RWPE2 (cell line): ENCODE results near the gene AGTR1.
"Not testable (repeated sequence)": the region's sequence is repeated elsewhere in the genome, so short reads cannot be mapped to it uniquely, and the experiment has no call there.

ENCODE experiments used
- ATAC-seq: fragments of 200-7000 bp; cut with Tn5 transposase; 3 replicates; pipeline ENCODE4 v1.9.1; 2021; ENCODE audit warnings: low read depth
- DNase-seq: peaks from one replicate; pipeline ENCODE4 v3.0.0-alpha.2; 2020; ENCODE audit warnings: low spot score
- H3K27ac ChIP-seq: fragments of 450-650 bp; 2 replicates; pipeline ENCODE4 v1.5.1; 2017; ENCODE audit warnings: mild to moderate bottlenecking; ENCODE audit not compliant: poor library complexity, severe bottlenecking
- H3K27me3 ChIP-seq: fragments of 250-450 bp; sonication (Bioruptor Pico); 2 replicates; pipeline ENCODE4 v1.5.1; 2021; ENCODE audit warnings: mild to moderate bottlenecking, moderate library complexity; ENCODE audit not compliant: insufficient read depth, poor library complexity, severe bottlenecking
- H3K36me3 ChIP-seq: fragments of 250-450 bp; sonication (Bioruptor Pico); 2 replicates; pipeline ENCODE4 v1.5.1; 2020; ENCODE audit warnings: low read depth, mild to moderate bottlenecking, moderate library complexity
- H3K4me1 ChIP-seq: fragments of 250-450 bp; sonication (Bioruptor Pico); 2 replicates; pipeline ENCODE4 v1.5.1; 2021; ENCODE audit warnings: mild to moderate bottlenecking, moderate library complexity; ENCODE audit not compliant: insufficient read depth, poor library complexity, severe bottlenecking
- H3K4me3 ChIP-seq: fragments of 250-450 bp; sonication (Bioruptor Pico); 2 replicates; pipeline ENCODE4 v1.5.1; 2021; ENCODE audit warnings: mild to moderate bottlenecking, moderate library complexity; ENCODE audit not compliant: severe bottlenecking
- H3K9me3 ChIP-seq: fragments of 250-450 bp; sonication (Bioruptor Pico); 2 replicates; pipeline ENCODE4 v1.5.1; 2021; ENCODE audit warnings: mild to moderate bottlenecking, moderate library complexity; ENCODE audit not compliant: severe bottlenecking
- TF ChIP-seq, protein P1 (sequence below): fragments of 450-650 bp; IDR thresholded peaks from one replicate; pipeline ENCODE4 v1.5.1; 2017; ENCODE audit warnings: mild to moderate bottlenecking, moderate library complexity; ENCODE audit not compliant: poor library complexity, severe bottlenecking

Gene AGTR1

GRCh38 chr3:148772361-148772760, 74.7 kb downstream of the AGTR1 start:
- Histone ChIP-seq H3K27me3 (no peaks in the 10 kb centered on the region), H3K36me3 (no peaks in the 10 kb centered on the region), H3K9me3 (no peaks in the 10 kb centered on the region), H3K27ac (no peak overlapping the region), H3K4me1 (no peaks in the 10 kb centered on the region), H3K4me3 (no peak overlapping the region)
- no peak for DNase-seq
- ATAC-seq: no peak
- TF ChIP-seq, protein P1, sequence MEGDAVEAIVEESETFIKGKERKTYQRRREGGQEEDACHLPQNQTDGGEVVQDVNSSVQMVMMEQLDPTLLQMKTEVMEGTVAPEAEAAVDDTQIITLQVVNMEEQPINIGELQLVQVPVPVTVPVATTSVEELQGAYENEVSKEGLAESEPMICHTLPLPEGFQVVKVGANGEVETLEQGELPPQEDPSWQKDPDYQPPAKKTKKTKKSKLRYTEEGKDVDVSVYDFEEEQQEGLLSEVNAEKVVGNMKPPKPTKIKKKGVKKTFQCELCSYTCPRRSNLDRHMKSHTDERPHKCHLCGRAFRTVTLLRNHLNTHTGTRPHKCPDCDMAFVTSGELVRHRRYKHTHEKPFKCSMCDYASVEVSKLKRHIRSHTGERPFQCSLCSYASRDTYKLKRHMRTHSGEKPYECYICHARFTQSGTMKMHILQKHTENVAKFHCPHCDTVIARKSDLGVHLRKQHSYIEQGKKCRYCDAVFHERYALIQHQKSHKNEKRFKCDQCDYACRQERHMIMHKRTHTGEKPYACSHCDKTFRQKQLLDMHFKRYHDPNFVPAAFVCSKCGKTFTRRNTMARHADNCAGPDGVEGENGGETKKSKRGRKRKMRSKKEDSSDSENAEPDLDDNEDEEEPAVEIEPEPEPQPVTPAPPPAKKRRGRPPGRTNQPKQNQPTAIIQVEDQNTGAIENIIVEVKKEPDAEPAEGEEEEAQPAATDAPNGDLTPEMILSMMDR: no peak

GRCh38 chr3:148772835-148773234, 75.1 kb downstream of the AGTR1 start:
- H3K4me3 ChIP-seq: no peak overlapping the region

GRCh38 chr3:148773805-148774204, 76.1 kb downstream of the AGTR1 start:
- no peaks in the 10 kb centered on the region for H3K36me3 ChIP-seq
- TF ChIP-seq, protein P1: no peak
- H3K9me3 ChIP-seq: no peaks in the 10 kb centered on the region
- no peaks in the 10 kb centered on the region for H3K27me3 ChIP-seq
- no peak overlapping the region for H3K4me3 ChIP-seq
- DNase-seq (no peak), ATAC-seq (no peak)
- H3K27ac ChIP-seq: no peak overlapping the region
- no peaks in the 10 kb centered on the region for H3K4me1 ChIP-seq

More at GRCh38 chr3:148772835-148773234, 75.1 kb downstream of the AGTR1 start:
- TF ChIP-seq, protein P1: no peak
- H3K9me3 ChIP-seq: no peaks in the 10 kb centered on the region
- H3K36me3 ChIP-seq: no peaks in the 10 kb centered on the region
- ATAC-seq (no peak), DNase-seq (no peak)
- H3K27ac ChIP-seq: no peak overlapping the region
- no peaks in the 10 kb centered on the region for H3K27me3 ChIP-seq
- no peaks in the 10 kb centered on the region for H3K4me1 ChIP-seq

DNA sequence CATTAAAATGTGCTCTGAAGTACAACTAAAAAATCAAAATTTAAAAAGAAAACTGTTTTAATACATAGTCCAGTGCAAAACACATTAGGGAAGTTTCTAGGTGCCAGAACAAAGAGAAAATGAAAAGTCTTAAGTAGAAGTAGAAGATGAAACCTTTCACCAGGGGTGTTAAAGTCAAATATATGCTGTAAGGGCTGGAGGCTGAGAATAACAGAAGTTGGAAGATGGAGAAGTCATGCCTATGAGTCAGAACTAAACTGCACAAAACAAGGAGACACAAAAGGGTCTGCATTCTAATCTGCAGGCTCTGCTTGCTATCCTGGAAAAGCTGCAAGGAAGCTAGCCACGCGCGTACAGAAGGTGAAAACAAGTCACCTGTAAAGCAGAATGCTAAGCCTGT, 81.2 kb downstream of the AGTR1 start:
- no peak overlapping the region for H3K4me3 ChIP-seq
- no peak for ATAC-seq
- no peaks in the 10 kb centered on the region for H3K4me1 ChIP-seq
- TF ChIP-seq, protein P1: no peak
- no peaks in the 10 kb centered on the region for H3K9me3 ChIP-seq
- H3K36me3 ChIP-seq: no peaks in the 10 kb centered on the region
- DNase-seq: no peak
- no peaks in the 10 kb centered on the region for H3K27me3 ChIP-seq
- no peak overlapping the region for H3K27ac ChIP-seq

GRCh38 chr3:148785026-148785425, 87.3 kb downstream of the AGTR1 start:
- not testable (repeated sequence) for H3K27ac ChIP-seq, H3K4me3 ChIP-seq, H3K4me1 ChIP-seq, DNase-seq, H3K36me3 ChIP-seq, H3K9me3 ChIP-seq, ATAC-seq, H3K27me3 ChIP-seq

GRCh38 chr3:148786159-148786558, 88.5 kb downstream of the AGTR1 start:
- not testable (repeated sequence) for ATAC-seq, H3K4me1 ChIP-seq, DNase-seq, H3K36me3 ChIP-seq, H3K4me3 ChIP-seq, H3K9me3 ChIP-seq, H3K27ac ChIP-seq, H3K27me3 ChIP-seq
